Loucy (cell line): ENCODE measurements around the gene IRAK1BP1.

Source experiments
- CTCF ChIP-seq: fragments of 200-600 bp; sonication (generic); conservative IDR thresholded peaks from 2 replicates; pipeline ENCODE4 v1.5.1; 2014; ENCODE audit warnings: mild to moderate bottlenecking, antibody characterized with exemption, low read length
- EZH2phosphoT487 ChIP-seq: fragments of 200-600 bp; IDR thresholded peaks from 2 replicates; pipeline ENCODE4 v1.6.1; 2018; ENCODE audit warnings: antibody characterized with exemption, mild to moderate bottlenecking, moderate library complexity, borderline replicate concordance

GRCh38 chr6:78875505-78875904 lies 8.2 kb downstream of the IRAK1BP1 start:
- TF ChIP-seq CTCF (no peak), EZH2phosphoT487 (no peak)
